ENCODE data around the gene TEX52.

TEX52 gene

GRCh38 chr12:2857021-2857431 is at the start of gene TEX52:
Gene TEX52 (minus strand): TSS chr12:2857039. CDS start chr12:2857026, 13 bp downstream.
- Histone ChIP-seq H3K27ac (no peak within 1 kb of the TSS), H2AFZ (no peak within 1 kb of the TSS), H3K4me2 (ENCODE audit: low read length) (no peak within 1 kb of the TSS), H3K36me3 (ENCODE audit: control insufficient read depth, insufficient read depth, low read length) (no peaks in the 10 kb centered on the region), H3K79me2 (no peaks in the 10 kb centered on the region), H3K27me3 (ENCODE audit: control insufficient read depth, insufficient read depth, low read length) (no peaks in the 10 kb centered on the region), H3K9ac (no peak within 1 kb of the TSS), H3K9me3 (ENCODE audit: control insufficient read depth, low read length) (no peaks in the 10 kb centered on the region), H3K4me3 (ENCODE audit: low read depth, low read length) (no peak within 1 kb of the TSS), H3K4me1 (no peaks in the 10 kb centered on the region)
- no peak for TF ChIP-seq CTCF (IDR thresholded peaks at IDR 0.05)

DNA sequence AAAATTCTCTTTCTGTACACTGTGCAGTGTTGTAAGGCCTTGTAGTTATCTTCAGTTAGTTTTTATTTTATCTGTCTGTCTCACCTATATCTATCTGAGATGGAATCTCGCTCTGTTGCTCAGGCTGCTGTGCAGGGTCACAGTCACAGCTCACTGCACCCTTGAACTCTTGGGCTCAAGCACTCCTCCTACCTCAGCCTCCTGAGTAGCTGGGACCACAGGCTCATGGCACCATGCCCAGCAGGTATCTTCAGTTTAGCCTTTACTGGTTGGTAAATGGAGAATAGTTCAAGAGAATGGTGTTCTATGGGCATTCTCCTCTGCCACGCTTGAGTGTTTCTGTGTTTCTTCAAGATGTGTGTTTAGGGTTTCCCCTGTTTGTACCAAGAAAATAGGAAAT is 47.4 kb upstream of the TEX52 start:
- Histone ChIP-seq H3K4me3 (ENCODE audit: low read depth, low read length) (no peak overlapping the region), H2AFZ (no peak overlapping the region), H3K27ac (no peak overlapping the region), H3K4me2 (ENCODE audit: low read length) (no peak overlapping the region), H3K27me3 (ENCODE audit: control insufficient read depth, insufficient read depth, low read length) (no peaks in the 10 kb centered on the region), H3K79me2 (no peaks in the 10 kb centered on the region), H3K36me3 (ENCODE audit: control insufficient read depth, insufficient read depth, low read length) (no peaks in the 10 kb centered on the region), H3K9ac (no peak overlapping the region), H3K9me3 (ENCODE audit: control insufficient read depth, low read length) (no peaks in the 10 kb centered on the region), H3K4me1 (no peaks in the 10 kb centered on the region)
- no peak for TF ChIP-seq CTCF (IDR thresholded peaks at IDR 0.05)

DNA sequence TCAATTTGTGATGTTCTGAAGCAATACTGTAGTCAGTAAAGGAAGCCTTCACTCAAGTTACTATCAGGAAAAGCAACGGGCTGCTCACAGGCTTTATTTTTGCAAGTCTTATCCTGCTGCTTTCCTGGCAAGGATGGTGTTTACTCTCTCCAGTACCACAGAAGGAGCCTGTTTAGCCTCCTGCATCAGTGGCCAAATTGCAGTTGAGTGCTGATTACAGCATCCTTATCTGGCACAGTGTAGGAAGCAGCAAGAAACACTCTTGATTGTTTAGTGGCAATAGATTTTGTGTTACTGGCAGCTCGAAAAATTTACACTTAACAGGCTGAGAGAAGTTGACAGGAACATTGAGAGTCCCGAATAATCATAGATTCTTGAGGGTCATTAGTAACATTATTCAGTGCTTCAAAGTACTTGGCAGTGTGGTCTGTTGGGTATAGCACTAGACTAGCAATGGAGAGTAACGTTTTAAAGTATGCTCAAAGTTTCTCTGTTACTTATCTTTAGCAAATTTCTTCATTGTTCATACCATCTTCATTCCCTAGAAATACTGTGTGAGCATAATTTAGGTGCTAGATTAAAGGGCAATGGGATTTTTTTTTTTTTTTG is 45.5 kb upstream of the TEX52 start:
- Histone ChIP-seq H2AFZ (no peak overlapping the region), H3K4me3 (ENCODE audit: low read depth, low read length) (no peak overlapping the region), H3K36me3 (ENCODE audit: control insufficient read depth, insufficient read depth, low read length) (no peaks in the 10 kb centered on the region), H3K9ac (no peak overlapping the region), H3K4me2 (ENCODE audit: low read length) (no peak overlapping the region), H3K9me3 (ENCODE audit: control insufficient read depth, low read length) (no peaks in the 10 kb centered on the region), H3K4me1 (no peaks in the 10 kb centered on the region), H3K79me2 (peaks cover 9% of the 10 kb centered on the region), H3K27me3 (ENCODE audit: control insufficient read depth, insufficient read depth, low read length) (no peaks in the 10 kb centered on the region), H3K27ac (no peak overlapping the region)
- no peak for TF ChIP-seq CTCF (IDR thresholded peaks at IDR 0.05)

GRCh38 chr12:2900642-2901041 is 43.8 kb upstream of the TEX52 start:
- Histone ChIP-seq H3K9me3 (ENCODE audit: control insufficient read depth, low read length) (no peaks in the 10 kb centered on the region), H3K36me3 (ENCODE audit: control insufficient read depth, insufficient read depth, low read length) (no peaks in the 10 kb centered on the region), H3K4me1 (no peaks in the 10 kb centered on the region), H3K9ac (no peak overlapping the region), H3K27ac (no peak overlapping the region), H3K27me3 (ENCODE audit: control insufficient read depth, insufficient read depth, low read length) (no peaks in the 10 kb centered on the region), H2AFZ (no peak overlapping the region), H3K4me2 (ENCODE audit: low read length) (no peak overlapping the region), H3K4me3 (ENCODE audit: low read depth, low read length) (no peak overlapping the region), H3K79me2 (peaks cover 16% of the 10 kb centered on the region)
- TF ChIP-seq CTCF (IDR thresholded peaks at IDR 0.05): no peak

- Histone ChIP-seq H3K27me3 (ENCODE audit: control insufficient read depth, insufficient read depth, low read length) (no peaks in the 10 kb centered on the region), H3K4me3 (ENCODE audit: low read depth, low read length) (no peak overlapping the region), H3K9ac (no peak overlapping the region), H3K36me3 (ENCODE audit: control insufficient read depth, insufficient read depth, low read length) (no peaks in the 10 kb centered on the region), H3K79me2 (peaks cover 19% of the 10 kb centered on the region), H2AFZ (no peak overlapping the region), H3K9me3 (ENCODE audit: control insufficient read depth, low read length) (no peaks in the 10 kb centered on the region), H3K4me2 (ENCODE audit: low read length) (no peak overlapping the region), H3K4me1 (no peaks in the 10 kb centered on the region), H3K27ac (no peak overlapping the region)
- no peak for TF ChIP-seq CTCF (IDR thresholded peaks at IDR 0.05)
Measured at GRCh38 chr12:2897418-2897817, 40.6 kb upstream of the TEX52 start.
